AG04450 (cell line): ENCODE data around the gene VAMP5. TPM values are rescaled to one million over a fixed set of nuclear protein-coding genes. Genes with fewer than 3 reads are reported as not detected.
"Not testable (repeated sequence)": the region's sequence is repeated elsewhere in the genome, so short reads cannot be mapped to it uniquely, and the experiment has no call there.

Source experiments
- CTCF ChIA-PET: fragments of 300-600, 350-600 bp; formaldehyde crosslinking; extraction: SDS; loops from one replicate; lab custom pipeline; 2022; ENCODE audit warnings: antibody characterized with exemption, inconsistent platforms; lab: Charles Lee
- POLR2A ChIA-PET: fragments of 350-600 bp; formaldehyde crosslinking; extraction: SDS; loops from one replicate; lab custom pipeline; 2021; ENCODE audit warnings: antibody characterized with exemption, inconsistent platforms; lab: Yijun Ruan, JAX
- DNase-seq: peaks from one replicate; pipeline ENCODE4 v3.0.0-alpha.2; 2011; ENCODE audit warnings: low read depth, low spot score
- H3K27ac ChIP-seq: one replicate; pipeline ENCODE4 v1.5.1; 2012; ENCODE audit warnings: low read depth, low read length, control low read depth
- H3K27me3 ChIP-seq: one replicate; pipeline ENCODE4 v1.6.0; 2012; ENCODE audit warnings: low read length; ENCODE audit not compliant: control insufficient read depth, insufficient read depth
- H3K4me3 ChIP-seq: 2 replicates; pipeline ENCODE4 v1.5.1; 2011; ENCODE audit warnings: mild to moderate bottlenecking, low read depth, low read length, control low read depth
- H3K9me3 ChIP-seq: 2 replicates; pipeline ENCODE4 v1.5.1; 2012; ENCODE audit warnings: low read length; ENCODE audit not compliant: control insufficient read depth, insufficient read depth
- CTCF ChIP-seq: IDR thresholded peaks from 2 replicates; pipeline ENCODE4 v1.5.1; 2011; ENCODE audit warnings: low read depth, low read length, control low read depth, inconsistent platforms
- polyA plus RNA-seq: library from polyadenylated mRNA; depleted of rRNA; stranded (reverse); fragments of >200 nt; gene quantifications from 2 replicates; pipeline ENCODE4 v1.2.3, GENCODE V29; 2011

VAMP5 gene
- polyA plus RNA-seq, 1 experiment, result 100 TPM

- DNase-seq, result peak; percentile 26
- peak within 1 kb of the TSS; percentile 78 for H3K4me3 ChIP-seq
- no peak for TF ChIP-seq CTCF
- POLR2A ChIA-PET, result interaction anchor here (0.6 to 1.5 kb wide), 11 partner anchors 9 to 284 kb away, joined by 3 to 8 read pairs (median 4); partner anchors contain the start of genes ELMOD3, MAT2A, RETSAT and RNF181
- H3K27ac ChIP-seq, result peak within 1 kb of the TSS; percentile 47
- H3K9me3 ChIP-seq, result peaks cover 4% of the 10 kb centered on the region; the same call in 1 of the 2 replicates
- CTCF ChIA-PET, result interaction anchor here (0.6 to 1.0 kb wide), 2 partner anchors 25 to 52 kb away, joined by 5 to 7 read pairs; no protein-coding TSS in a partner anchor
- H3K27me3 ChIP-seq, result no peaks in the 10 kb centered on the region
Observed at GRCh38 chr2:85611705-85612587, 27.7 kb downstream of the VAMP5 start, which contains the start of gene C2orf68. TSS of gene C2orf68 (minus strand) at chr2:85612066. CDS start at chr2:85611984, 82 bp downstream.

- no peak for TF ChIP-seq CTCF
- no peak for DNase-seq
- Histone ChIP-seq H3K9me3 (peaks cover 4% of the 10 kb centered on the region; the same call in 1 of the 2 replicates), H3K27me3 (no peaks in the 10 kb centered on the region), H3K4me3 (no peak overlapping the region), H3K27ac (no peak overlapping the region)
- POLR2A ChIA-PET, result no interaction called here
- CTCF ChIA-PET, result interaction anchor here (0.5 kb wide), 1 partner anchor 17 kb away, joined by 3 read pairs; no protein-coding TSS in a partner anchor
Observed at GRCh38 chr2:85613717-85614515, 29.7 kb downstream of the VAMP5 start.

- H3K9me3 ChIP-seq, H3K4me3 ChIP-seq, POLR2A ChIA-PET, DNase-seq, H3K27me3 ChIP-seq, H3K27ac ChIP-seq, CTCF ChIA-PET: not testable (repeated sequence)
Observed at GRCh38 chr2:85614757-85615156, 30.5 kb downstream of the VAMP5 start.

GRCh38 chr2:85615413-85615728 is 31.1 kb downstream of the VAMP5 start:
- H3K27me3 ChIP-seq, result no peaks in the 10 kb centered on the region
- no peak for TF ChIP-seq CTCF
- POLR2A ChIA-PET, result interaction anchor here (0.6 to 1.2 kb wide), 3 partner anchors 10 to 197 kb away, joined by 4 to 7 read pairs (median 6); partner anchors contain the start of gene SH2D6
- CTCF ChIA-PET, result interaction anchor here (0.6 to 0.9 kb wide), 3 partner anchors 22 to 205 kb away, joined by 3 to 4 read pairs (median 3); partner anchors contain the start of gene CAPG
- H3K4me3 ChIP-seq, result no peak overlapping the region
- H3K27ac ChIP-seq, result no peak overlapping the region
- no peak for DNase-seq
- H3K9me3 ChIP-seq, result peaks cover 4% of the 10 kb centered on the region; the same call in 1 of the 2 replicates

GRCh38 chr2:85617723-85618122 is 33.5 kb downstream of the VAMP5 start:
- not testable (repeated sequence) for H3K27ac ChIP-seq, DNase-seq, H3K9me3 ChIP-seq, H3K27me3 ChIP-seq
- POLR2A ChIA-PET, result interaction anchor here (0.5 kb wide), 1 partner anchor 236 kb away, joined by 3 read pairs; no protein-coding TSS in a partner anchor
- peak overlapping the region; percentile 89 for H3K4me3 ChIP-seq
- CTCF ChIA-PET, result interaction anchor here (1.2 to 2.0 kb wide), 2 partner anchors 19 to 65 kb away, joined by 4 to 15 read pairs; no protein-coding TSS in a partner anchor
